HG03103 (cell line): ENCODE data around the gene CCDC28B.
"Not testable (repeated sequence)": the region's sequence is repeated elsewhere in the genome, so short reads cannot be mapped to it uniquely, and the experiment has no call there.

Source experiments
- ATAC-seq: cut with Tn5 transposase; IDR thresholded peaks from one replicate; pipeline ENCODE4 v1.9.1; 2021; ENCODE audit warnings: low read depth; ENCODE audit not compliant: unreplicated experiment

Gene CCDC28B

GRCh38 chr1:32200226-32201010 lies at the start of gene CCDC28B:
Gene CCDC28B, plus strand, starts transcription at chr1:32200595. Its CDS starts 1,341 bp downstream, at chr1:32201936.
- no peak for ATAC-seq

GRCh38 chr1:32150847-32151246 lies 49.5 kb upstream of the CCDC28B start:
- no peak for ATAC-seq

- ATAC-seq = no peak
Observed at GRCh38 chr1:32151319-32151787, 49.0 kb upstream of the CCDC28B start.

- no peak for ATAC-seq
Observed at GRCh38 chr1:32159189-32159588, 41.2 kb upstream of the CCDC28B start.

GRCh38 chr1:32163405-32163804 lies 37.0 kb upstream of the CCDC28B start:
- no peak for ATAC-seq

- not testable (repeated sequence) for ATAC-seq
Observed at GRCh38 chr1:32165633-32166032, 34.8 kb upstream of the CCDC28B start.

- ATAC-seq = no peak
Observed at GRCh38 chr1:32170991-32171390, 29.4 kb upstream of the CCDC28B start.

- no peak for ATAC-seq
Observed at GRCh38 chr1:32172621-32173245, 27.7 kb upstream of the CCDC28B start.

GRCh38 chr1:32178380-32179192 lies 21.8 kb upstream of the CCDC28B start:
- no peak for ATAC-seq

- ATAC-seq = no peak
Observed at GRCh38 chr1:32179193-32179442, 21.3 kb upstream of the CCDC28B start.

- ATAC-seq = peak; percentile 75
Observed at GRCh38 chr1:32179443-32180185, 20.8 kb upstream of the CCDC28B start, which contains the start of gene TXLNA. Gene TXLNA, plus strand, starts transcription at chr1:32179675. Its CDS starts 671 bp downstream, at chr1:32180346.

- no peak for ATAC-seq
Observed at GRCh38 chr1:32180186-32181060, 20.0 kb upstream of the CCDC28B start.

- no peak for ATAC-seq
Observed at GRCh38 chr1:32181065-32181464, 19.3 kb upstream of the CCDC28B start.

- no peak for ATAC-seq
Observed at GRCh38 chr1:32181563-32181962, 18.8 kb upstream of the CCDC28B start.

- no peak for ATAC-seq
Observed at GRCh38 chr1:32182060-32182459, 18.3 kb upstream of the CCDC28B start.

GRCh38 chr1:32184650-32185049 lies 15.7 kb upstream of the CCDC28B start:
- no peak for ATAC-seq

GRCh38 chr1:32186077-32186476 lies 14.3 kb upstream of the CCDC28B start:
- no peak for ATAC-seq

- no peak for ATAC-seq
Observed at GRCh38 chr1:32186491-32186890, 13.9 kb upstream of the CCDC28B start.

GRCh38 chr1:32187850-32188249 lies 12.5 kb upstream of the CCDC28B start:
- no peak for ATAC-seq
